Measurements from ENCODE around the gene FARP1.

FARP1 gene

GRCh38 chr13:98313023-98313921 is 170.4 kb downstream of the FARP1 start:
- DNase-seq, result no peak

GRCh38 chr13:98313922-98314292 is 171.0 kb downstream of the FARP1 start:
- no peak for DNase-seq

GRCh38 chr13:98315466-98315865 is 172.6 kb downstream of the FARP1 start:
- DNase-seq, result no peak

GRCh38 chr13:98315902-98316301 is 173.0 kb downstream of the FARP1 start:
- DNase-seq, result no peak

DNA sequence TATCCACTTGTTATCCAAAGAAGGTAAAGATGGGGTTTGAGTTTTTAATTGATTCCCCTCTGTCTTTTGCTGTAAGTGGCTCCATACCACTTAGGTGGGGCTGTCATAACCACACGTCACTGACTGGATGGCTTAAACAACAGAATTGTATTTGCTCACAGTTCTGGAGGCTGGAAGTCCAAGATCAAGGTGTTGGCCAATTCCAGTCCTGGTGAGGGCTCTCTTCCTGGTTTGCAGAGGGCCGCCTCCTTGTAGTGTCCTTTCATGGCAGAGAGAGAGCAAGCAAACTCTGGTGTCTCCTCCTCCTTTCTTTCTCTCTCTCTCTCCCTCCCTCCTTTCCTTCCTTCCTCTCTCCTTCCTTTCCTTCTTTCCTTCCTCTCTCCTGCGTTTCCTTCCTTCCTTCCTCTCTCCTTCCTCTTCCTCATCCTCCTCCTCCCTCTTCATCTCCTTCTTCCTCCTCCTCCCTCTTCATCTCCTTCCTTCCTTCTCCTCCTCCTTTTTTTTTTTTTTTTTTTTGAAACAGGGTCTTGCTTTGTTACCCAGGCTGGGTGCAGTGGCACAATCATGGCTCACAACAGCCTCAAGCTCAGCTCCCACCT is 174.8 kb downstream of the FARP1 start:
- no peak for DNase-seq

DNA sequence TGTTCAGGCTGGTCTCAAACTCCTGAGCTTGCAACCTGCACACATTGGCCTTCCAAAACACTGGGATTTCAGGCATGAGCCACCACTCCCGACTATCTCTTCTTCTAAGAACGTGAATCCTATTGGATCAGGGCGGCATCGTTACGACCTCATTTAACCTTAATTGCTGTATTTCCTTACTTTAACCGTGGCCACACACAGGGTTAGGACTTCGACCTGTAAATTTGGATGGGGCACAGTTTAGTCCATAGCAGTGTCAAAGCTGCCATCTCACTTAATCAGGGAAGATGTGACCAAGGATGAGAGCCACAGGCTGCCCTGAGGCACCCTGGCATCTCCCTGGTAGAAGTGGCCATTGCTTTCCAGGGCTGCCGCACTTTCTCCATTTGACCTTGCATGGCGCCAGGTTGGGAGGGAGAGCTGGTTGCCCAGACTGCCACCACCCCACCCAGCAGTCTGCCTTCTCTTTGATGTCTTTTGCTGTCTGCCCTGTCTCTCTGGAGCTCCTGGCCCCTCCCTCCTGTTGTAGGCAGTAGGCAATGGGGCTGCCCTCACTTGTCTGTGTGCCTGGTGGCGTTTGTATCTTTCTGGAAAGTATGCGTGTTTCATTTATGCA is 175.5 kb downstream of the FARP1 start:
- no peak for DNase-seq

DNA sequence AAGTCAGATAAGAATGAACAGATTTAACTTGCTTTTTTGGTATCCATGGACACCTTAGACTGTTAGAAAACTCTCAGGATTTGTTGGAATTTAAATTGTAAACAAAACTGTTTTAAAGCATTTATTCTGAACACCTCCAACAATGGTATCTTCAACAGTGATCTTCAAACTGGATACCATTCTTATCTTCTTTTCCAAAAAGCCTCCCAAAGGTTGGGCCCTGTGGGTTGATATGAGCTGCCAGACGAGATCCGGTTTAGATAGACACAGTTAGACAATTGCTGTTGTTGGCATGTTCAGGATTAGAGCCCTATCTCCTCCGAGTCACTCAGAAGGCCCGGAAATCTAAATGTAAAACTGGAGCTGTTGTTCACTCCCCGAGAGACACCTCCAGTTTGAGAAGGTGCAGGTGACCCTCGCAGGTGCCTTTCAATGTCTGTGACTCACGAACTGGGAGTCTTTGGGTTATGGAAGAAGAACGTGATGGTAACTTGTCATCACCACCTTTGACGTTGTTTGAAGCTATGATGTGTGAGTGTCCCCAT is 177.7 kb downstream of the FARP1 start:
- DNase-seq, result no peak

GRCh38 chr13:98321395-98321794 is 178.5 kb downstream of the FARP1 start:
- DNase-seq, result no peak

GRCh38 chr13:98322091-98322718 is 179.3 kb downstream of the FARP1 start:
- no peak for DNase-seq

DNA sequence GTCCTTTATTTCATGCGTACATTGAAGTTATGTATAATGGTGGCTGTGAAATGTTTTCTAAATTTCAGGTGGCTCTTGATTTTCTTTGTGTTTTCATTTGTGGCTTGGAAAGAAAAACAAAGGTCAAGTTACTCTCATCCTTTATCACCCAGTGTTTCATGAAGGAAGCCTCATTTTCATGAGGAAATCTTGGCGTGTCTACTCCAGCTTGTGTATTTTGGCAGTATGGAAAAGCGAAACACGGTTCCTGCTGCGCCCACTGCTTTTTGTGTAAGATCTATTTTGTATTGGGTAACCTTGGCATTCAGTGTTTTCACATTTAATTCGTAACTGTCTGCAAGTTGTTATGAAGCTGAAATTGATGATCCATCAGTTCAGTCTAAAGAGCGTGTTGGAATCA is 181.2 kb downstream of the FARP1 start:
- DNase-seq, result no peak

- DNase-seq, result no peak
Measured at GRCh38 chr13:98325724-98326123, 182.8 kb downstream of the FARP1 start.

GRCh38 chr13:98326291-98326690 is 183.4 kb downstream of the FARP1 start:
- DNase-seq, result no peak

- no peak for DNase-seq
Measured at GRCh38 chr13:98327371-98328270, 184.7 kb downstream of the FARP1 start.

DNA sequence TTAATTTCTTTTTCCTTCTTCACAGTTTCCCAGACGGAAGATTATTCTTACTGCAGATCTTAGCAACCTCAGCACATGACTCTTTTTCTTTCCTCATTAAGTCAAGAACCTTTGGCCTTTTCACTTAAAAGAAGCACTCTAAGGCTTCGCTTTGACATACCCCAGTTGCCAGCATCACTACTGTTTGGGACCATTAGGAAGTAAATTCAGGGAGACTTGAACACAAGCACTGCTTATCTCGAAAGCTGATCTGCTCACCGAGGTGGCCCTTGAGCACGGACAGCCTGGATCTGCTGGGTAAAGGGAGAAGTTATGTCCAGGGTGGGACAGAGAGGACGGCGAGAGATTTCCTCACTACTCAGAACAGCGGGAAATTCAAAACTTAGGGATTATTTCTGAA is 185.6 kb downstream of the FARP1 start:
- no peak for DNase-seq

DNA sequence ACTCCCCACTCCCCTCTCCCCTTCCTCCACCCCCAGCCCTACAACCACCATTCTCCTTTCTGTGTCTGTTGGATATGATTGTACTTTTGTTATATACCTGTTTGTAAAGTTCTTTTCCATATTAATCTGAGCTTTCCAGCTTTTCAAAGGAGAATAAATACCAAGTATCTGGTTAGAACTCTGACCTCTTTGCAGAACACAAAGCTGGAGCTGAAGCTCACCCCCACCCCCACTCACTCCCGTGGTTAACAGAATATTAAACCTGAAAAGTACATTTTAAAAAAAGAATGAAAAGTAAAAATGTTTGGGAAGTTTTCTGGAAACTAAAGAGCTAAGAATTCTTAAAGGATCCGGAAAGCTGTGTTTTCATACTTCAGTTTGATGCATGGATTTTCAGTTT is 189.3 kb downstream of the FARP1 start:
- no peak for DNase-seq

- DNase-seq, result no peak
Measured at GRCh38 chr13:98332691-98333090, 189.8 kb downstream of the FARP1 start.

DNA sequence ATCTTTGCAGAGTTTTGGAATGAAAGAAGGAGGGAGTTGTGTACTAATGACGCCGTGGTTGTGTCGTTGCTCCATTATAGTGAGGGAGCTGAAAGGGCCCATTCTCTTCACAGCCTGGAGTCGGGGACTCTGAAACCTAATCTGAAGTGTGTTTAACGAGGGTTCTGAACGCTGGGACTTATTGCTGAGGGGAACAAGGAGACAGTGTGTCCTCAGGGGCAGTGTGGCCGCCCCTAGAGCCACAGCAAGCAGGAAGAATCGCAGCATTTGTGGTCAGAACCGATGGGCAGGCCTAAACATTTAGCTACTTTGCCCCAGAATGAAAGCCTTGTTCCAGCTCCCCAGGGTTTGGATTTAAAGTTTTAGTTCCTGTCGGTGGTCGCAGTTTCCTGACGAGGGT is 190.6 kb downstream of the FARP1 start:
- no peak for DNase-seq

DNA sequence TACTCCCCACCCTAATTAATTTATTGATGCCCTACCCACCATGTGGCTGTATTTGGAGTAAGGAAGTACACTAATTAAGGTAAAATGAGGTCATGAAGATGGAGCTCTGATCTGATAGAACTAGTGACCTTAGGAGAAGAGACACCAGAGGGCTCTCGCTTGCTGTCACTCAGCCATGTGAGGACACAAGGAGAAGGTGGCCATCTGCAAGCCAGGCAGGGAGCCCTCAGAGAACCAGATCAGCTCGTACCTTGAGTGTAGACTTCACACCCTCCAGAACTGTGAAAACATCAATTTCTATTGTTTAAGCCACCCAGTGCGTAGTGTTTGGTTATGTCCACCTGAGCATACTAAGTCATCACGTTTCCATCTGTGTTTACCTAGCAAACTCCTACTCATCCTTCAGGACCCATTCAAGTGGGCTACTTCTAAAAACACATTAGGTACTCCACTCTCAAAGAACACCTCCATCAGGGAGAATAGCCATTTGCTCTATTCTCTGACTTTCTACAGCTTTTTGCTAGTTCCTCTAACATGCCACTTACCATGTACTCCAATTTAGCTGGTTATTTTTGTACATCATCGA is 191.8 kb downstream of the FARP1 start:
- no peak for DNase-seq

DNA sequence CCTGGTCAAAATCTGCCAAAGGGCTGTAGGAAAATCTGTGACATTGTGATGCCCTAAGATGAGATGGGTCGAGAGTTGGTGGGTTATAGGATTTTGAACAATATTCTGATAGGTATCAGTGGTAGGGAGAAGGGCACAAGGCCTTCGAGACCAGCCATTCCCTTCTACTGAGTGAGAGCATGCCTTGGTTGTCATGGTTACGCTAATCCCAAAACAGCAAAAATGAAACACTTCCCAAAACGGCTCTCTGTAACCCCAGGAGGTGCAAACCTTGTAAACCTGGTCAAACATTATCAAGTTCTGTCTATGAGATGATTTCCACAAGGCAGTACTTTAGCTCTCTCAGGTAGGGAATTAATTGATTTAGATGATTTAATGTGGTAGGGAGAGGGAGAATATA is 192.8 kb downstream of the FARP1 start:
- DNase-seq, result no peak

- DNase-seq, result no peak
Measured at GRCh38 chr13:98338310-98338709, 195.4 kb downstream of the FARP1 start.

DNA sequence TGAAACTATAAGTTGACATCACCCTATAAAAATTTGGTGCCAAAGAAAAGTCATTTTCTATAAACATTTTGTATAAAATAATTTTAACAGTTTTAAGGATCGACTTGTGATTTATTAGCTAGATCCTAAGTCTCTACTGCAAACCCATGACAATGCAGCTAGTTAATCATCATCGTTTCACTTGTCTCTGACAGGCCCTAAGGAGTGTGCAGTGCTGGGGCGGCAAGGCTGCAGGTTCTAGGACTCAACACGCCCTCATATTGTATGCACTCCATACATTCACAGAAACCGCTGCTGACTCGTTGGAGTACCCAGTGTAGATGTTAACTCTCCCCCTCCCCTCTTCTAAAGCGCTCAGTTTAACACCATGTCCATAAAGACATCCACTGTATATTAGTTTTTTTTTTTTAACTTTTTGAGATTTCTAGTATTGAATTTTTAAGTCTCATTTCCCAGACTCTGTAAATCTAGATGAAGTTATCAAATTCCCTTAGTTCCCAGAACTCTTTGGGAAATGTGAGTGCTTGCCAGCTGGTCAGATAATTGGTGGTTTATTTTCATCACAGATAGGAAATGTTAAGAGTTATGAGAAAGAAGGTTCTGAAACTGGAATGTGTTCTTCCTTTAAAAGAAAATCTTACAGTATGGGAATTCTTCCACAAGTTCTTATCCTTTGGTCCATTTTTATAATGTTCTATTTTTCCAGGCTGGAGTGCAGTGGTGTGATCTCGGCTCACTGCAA is 197.0 kb downstream of the FARP1 start:
- DNase-seq, result no peak
